Measurements from ENCODE around the gene ZNF486.

- TF ChIP-seq, protein P1, sequence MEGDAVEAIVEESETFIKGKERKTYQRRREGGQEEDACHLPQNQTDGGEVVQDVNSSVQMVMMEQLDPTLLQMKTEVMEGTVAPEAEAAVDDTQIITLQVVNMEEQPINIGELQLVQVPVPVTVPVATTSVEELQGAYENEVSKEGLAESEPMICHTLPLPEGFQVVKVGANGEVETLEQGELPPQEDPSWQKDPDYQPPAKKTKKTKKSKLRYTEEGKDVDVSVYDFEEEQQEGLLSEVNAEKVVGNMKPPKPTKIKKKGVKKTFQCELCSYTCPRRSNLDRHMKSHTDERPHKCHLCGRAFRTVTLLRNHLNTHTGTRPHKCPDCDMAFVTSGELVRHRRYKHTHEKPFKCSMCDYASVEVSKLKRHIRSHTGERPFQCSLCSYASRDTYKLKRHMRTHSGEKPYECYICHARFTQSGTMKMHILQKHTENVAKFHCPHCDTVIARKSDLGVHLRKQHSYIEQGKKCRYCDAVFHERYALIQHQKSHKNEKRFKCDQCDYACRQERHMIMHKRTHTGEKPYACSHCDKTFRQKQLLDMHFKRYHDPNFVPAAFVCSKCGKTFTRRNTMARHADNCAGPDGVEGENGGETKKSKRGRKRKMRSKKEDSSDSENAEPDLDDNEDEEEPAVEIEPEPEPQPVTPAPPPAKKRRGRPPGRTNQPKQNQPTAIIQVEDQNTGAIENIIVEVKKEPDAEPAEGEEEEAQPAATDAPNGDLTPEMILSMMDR (IDR thresholded peaks at IDR 0.05), result no peak
- TF ChIP-seq POLR2A (IDR thresholded peaks at IDR 0.05), result no peak
Measured at GRCh38 chr19:20151617-20152145, 15.3 kb upstream of the ZNF486 start.
